ENCODE data around the gene SEMA3A.
"Not testable (repeated sequence)": the region's sequence is repeated elsewhere in the genome, so short reads cannot be mapped to it uniquely, and the experiment has no call there.

SEMA3A gene

GRCh38 chr7:84107259-84107658 lies 87.3 kb downstream of the SEMA3A start:
- no peak for DNase-seq

- no peak for DNase-seq
Measured at GRCh38 chr7:84106291-84106690, 88.3 kb downstream of the SEMA3A start.

- DNase-seq, result no peak
Measured at GRCh38 chr7:84105586-84105985, 89.0 kb downstream of the SEMA3A start.

- no peak for DNase-seq
Measured at GRCh38 chr7:84104826-84105225, 89.8 kb downstream of the SEMA3A start.

- no peak for DNase-seq
Measured at GRCh38 chr7:84102213-84102612, 92.4 kb downstream of the SEMA3A start.

- no peak for DNase-seq
Measured at GRCh38 chr7:84100866-84101265, 93.7 kb downstream of the SEMA3A start.

- no peak for DNase-seq
Measured at GRCh38 chr7:84095971-84096370, 98.6 kb downstream of the SEMA3A start.

GRCh38 chr7:84092207-84092606 lies 102.4 kb downstream of the SEMA3A start:
- no peak for DNase-seq

- no peak for DNase-seq
Measured at GRCh38 chr7:84091318-84091717, 103.3 kb downstream of the SEMA3A start.

- DNase-seq, result no peak
Measured at GRCh38 chr7:84088802-84089201, 105.8 kb downstream of the SEMA3A start.

- DNase-seq, result no peak
Measured at GRCh38 chr7:84085998-84086397, 108.6 kb downstream of the SEMA3A start.

- DNase-seq, result no peak
Measured at GRCh38 chr7:84085147-84085546, 109.4 kb downstream of the SEMA3A start.

GRCh38 chr7:84083846-84084245 lies 110.7 kb downstream of the SEMA3A start:
- DNase-seq, result no peak

- DNase-seq, result no peak
Measured at GRCh38 chr7:84081973-84082522, 112.5 kb downstream of the SEMA3A start.

GRCh38 chr7:84077336-84077735 lies 117.3 kb downstream of the SEMA3A start:
- no peak for DNase-seq

- no peak for DNase-seq
Measured at GRCh38 chr7:84076219-84076618, 118.4 kb downstream of the SEMA3A start.

- no peak for DNase-seq
Measured at GRCh38 chr7:84073186-84073875, 121.3 kb downstream of the SEMA3A start.

GRCh38 chr7:84070770-84071169 lies 123.8 kb downstream of the SEMA3A start:
- DNase-seq, result no peak

GRCh38 chr7:84069999-84070500 lies 124.5 kb downstream of the SEMA3A start:
- no peak for DNase-seq

- DNase-seq, result no peak
Measured at GRCh38 chr7:84069033-84069432, 125.6 kb downstream of the SEMA3A start.

GRCh38 chr7:84062489-84062901 lies 132.1 kb downstream of the SEMA3A start:
- DNase-seq, result not testable (repeated sequence)

- peak; percentile 43 for DNase-seq
Measured at GRCh38 chr7:84060760-84061261, 133.8 kb downstream of the SEMA3A start.

GRCh38 chr7:84060000-84060399 lies 134.6 kb downstream of the SEMA3A start:
- DNase-seq, result no peak

- DNase-seq, result no peak
Measured at GRCh38 chr7:84058311-84059076, 136.1 kb downstream of the SEMA3A start.
